GM12875 (cell line): ENCODE results near the gene KCNJ2.

ENCODE experiments used
- H3K4me3 ChIP-seq: one replicate; pipeline ENCODE4 v1.5.1; 2011; ENCODE audit warnings: low read depth, low read length, control low read depth
- TF ChIP-seq, protein P1 (sequence below): IDR thresholded peaks from 2 replicates; pipeline ENCODE4 v1.5.1; 2011; ENCODE audit warnings: low read depth, mild to moderate bottlenecking, control low read depth, inconsistent platforms, low read length, moderate library complexity, borderline replicate concordance; ENCODE audit not compliant: insufficient read depth

The KCNJ2 gene

DNA sequence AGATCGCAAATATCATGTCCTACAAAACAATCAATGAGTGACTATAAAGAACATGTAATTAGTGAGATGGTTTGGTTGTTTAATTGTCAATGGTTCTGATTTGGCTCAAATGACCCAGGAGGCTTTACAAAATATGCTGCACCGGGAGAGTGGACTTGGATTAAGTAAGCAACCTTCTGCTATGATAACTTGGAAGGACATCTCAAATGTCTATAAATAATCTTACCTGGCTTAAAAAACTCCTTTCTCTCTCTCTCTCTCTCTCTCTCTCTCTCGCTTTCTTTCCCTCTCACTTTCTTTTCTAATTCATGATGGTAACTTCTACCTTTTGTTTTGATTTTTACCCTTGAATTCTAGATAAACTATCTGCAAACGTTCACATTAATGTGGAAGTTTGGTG is 14.2 kb downstream of the KCNJ2 start:
- TF ChIP-seq, protein P1, sequence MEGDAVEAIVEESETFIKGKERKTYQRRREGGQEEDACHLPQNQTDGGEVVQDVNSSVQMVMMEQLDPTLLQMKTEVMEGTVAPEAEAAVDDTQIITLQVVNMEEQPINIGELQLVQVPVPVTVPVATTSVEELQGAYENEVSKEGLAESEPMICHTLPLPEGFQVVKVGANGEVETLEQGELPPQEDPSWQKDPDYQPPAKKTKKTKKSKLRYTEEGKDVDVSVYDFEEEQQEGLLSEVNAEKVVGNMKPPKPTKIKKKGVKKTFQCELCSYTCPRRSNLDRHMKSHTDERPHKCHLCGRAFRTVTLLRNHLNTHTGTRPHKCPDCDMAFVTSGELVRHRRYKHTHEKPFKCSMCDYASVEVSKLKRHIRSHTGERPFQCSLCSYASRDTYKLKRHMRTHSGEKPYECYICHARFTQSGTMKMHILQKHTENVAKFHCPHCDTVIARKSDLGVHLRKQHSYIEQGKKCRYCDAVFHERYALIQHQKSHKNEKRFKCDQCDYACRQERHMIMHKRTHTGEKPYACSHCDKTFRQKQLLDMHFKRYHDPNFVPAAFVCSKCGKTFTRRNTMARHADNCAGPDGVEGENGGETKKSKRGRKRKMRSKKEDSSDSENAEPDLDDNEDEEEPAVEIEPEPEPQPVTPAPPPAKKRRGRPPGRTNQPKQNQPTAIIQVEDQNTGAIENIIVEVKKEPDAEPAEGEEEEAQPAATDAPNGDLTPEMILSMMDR = no peak
- H3K4me3 ChIP-seq = no peak overlapping the region

DNA sequence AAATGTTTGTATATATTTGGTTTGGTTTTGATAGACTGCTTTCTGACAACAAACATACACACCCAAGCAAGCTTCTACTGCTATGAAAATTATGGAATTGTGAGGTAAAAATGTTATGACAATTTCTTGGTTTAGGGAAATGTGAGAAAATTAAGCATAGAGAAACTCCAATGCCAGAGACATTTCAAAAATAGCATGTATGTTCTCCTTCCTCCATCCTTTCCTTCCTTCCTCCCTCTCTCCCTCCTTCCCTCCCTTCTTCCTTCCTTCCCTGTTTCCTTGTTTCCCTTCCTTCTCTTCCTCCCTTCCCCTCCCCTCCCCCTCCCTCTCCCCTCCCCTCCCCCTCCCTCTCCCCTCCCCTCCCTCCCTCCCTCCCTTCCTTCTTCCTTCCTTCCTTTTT is 14.9 kb downstream of the KCNJ2 start:
- TF ChIP-seq, protein P1 = no peak
- no peak overlapping the region for H3K4me3 ChIP-seq

DNA sequence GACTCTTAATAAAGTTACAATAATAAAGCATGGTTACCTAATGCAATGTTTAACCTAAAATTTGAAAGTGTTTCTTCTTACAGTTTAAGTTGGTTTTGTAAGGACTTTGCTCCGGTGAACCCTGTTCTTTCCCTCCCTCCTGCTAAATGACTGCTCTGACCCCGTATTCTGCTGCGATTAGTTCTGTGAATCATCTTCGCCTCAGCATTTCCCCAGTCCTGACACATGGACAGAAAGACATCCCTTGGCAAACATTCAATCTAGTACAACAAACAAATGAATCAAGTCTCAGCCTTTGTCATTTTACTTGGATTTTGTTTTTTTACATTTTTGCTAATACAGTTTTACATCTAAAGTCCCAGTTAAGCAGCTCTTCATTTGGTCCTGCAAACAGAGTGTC is 15.4 kb downstream of the KCNJ2 start:
- no peak overlapping the region for H3K4me3 ChIP-seq
- TF ChIP-seq, protein P1 = no peak

DNA sequence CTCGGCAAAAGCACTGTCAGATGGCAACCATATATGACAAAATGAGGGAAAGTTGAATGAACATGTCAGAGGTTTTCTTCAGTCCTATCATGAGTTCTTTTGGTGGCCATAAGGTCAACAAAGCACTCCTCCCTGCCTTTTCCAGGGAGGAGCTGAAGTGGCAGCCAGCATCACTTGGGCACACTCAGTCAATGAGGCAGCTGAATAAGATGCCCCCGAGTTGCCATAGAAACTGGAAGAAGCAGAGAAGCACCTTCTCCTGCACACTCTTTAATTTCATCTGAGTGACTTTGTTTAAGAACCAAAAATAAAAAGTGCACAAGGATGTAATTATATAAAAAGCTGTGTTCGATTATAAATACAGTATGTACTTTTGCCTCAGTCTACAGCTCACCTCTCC is 16.0 kb downstream of the KCNJ2 start:
- no peak overlapping the region for H3K4me3 ChIP-seq
- TF ChIP-seq, protein P1 = no peak

DNA sequence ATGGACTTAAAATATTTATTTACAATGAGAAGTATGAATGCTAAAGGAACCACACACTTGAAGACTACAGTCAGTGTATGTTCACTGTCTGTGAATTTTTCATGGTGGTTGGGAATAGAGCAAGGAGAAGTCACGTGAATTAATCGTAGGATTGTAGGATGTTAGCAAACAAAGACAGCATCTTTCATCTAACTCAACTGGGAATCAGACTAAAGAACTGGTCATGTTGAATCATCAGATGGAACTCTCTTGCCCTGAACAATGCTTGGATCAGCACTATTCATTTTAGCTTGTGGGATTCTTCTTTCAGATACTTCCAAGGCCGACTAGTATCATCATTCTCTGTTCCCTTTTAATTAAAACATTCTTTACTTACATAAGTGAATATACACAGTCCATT is 18.1 kb downstream of the KCNJ2 start:
- TF ChIP-seq, protein P1 = no peak
- no peak overlapping the region for H3K4me3 ChIP-seq

DNA sequence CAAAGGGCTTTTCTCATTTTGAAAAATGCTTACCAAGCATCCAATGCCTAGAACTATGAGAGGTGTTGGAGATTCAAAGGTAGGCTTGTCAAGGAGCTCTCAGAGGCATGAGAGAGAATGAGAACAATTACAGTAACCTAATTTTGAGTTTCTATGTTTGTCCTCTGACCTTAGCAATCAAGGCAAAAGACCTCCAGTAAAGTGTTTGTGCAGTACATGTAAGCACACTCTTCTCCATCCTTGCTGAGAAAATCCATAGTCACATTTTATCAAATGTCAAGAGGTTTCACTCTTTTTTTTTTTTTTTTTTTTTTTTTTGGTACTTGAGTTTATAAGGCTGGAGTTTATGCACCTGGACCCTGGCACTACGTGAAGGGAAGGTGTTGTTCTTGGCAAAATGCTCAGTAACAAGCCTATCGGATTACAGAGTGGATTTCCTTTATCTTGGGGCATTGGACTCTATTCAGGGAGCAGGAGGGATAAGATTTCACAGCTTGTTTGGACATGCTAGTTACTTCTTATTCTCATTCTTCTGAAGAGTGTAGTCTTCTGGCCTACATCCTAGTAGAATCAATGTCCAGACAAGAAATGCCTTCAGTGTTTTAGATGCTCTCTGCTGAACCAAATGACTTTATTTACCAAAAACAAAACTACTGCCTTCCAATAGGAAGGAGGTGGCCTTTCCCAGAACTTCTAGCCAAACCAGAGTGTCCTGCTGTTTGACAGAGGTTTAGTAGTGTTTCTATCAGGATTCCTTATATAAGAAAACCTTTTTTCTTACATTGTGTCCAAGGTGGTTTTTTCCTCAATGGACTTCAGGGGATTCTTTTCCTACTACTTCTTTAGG is 21.9 kb downstream of the KCNJ2 start:
- no peak overlapping the region for H3K4me3 ChIP-seq
- TF ChIP-seq, protein P1 = no peak

DNA sequence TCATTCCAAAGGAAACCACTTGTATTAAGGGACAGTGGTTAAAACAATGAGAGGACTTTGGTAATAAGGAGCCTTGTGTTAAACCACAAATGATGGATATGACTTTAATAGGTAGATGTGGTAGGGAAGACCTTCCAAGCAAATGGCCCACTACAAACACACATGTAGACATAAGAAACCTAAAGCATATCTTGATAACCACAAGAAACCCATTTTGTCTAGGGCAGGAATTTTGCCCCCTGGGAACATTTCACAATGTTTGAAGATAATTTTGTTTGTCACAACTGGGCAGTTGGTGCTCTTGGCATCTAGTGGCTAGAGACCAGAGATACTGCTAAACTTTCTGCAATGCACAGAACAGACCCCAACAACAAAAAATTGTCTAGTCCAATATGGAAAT is 25.8 kb downstream of the KCNJ2 start:
- TF ChIP-seq, protein P1 = no peak
- H3K4me3 ChIP-seq = no peak overlapping the region
